ENCODE measurements around the gene OR51I2.

- TF ChIP-seq SMC3 (IDR thresholded peaks at IDR 0.05; ENCODE audit: low read length): no peak
- no peak for TF ChIP-seq ZBTB7A (CRISPR knock-in tag; IDR thresholded peaks at IDR 0.05)
- TF ChIP-seq POLR2A (IDR thresholded peaks at IDR 0.05; ENCODE audit: insufficient read depth in 1 of 2, low read depth in 2 of 2, low read length in 2 of 2): no peak
- no peak for TF ChIP-seq BCL6 (CRISPR knock-in tag; IDR thresholded peaks at IDR 0.05)
- TF ChIP-seq YY1 (IDR thresholded peaks at IDR 0.05; ENCODE audit: insufficient read depth, insufficient replicate concordance, low read depth, low read length): no peak
- no peak for TF ChIP-seq KDM4B (CRISPR knock-in tag; IDR thresholded peaks at IDR 0.05)
- no peak for TF ChIP-seq ZFYVE20 (CRISPR knock-in tag; IDR thresholded peaks at IDR 0.05; ENCODE audit: borderline replicate concordance, low read depth)
Observed at GRCh38 chr11:5420993-5421392, 28.1 kb upstream of the OR51I2 start.

Measured in HepG2 (cell line).